DMS 273 (cell line): Measurements from ENCODE around the gene TXNRD1.

ENCODE experiments used
- DNase-seq: peaks from one replicate; lab custom pipeline; 2025; ENCODE audit not compliant: unreplicated experiment; lab: John Stamatoyannopoulos, UW

Gene TXNRD1

DNA sequence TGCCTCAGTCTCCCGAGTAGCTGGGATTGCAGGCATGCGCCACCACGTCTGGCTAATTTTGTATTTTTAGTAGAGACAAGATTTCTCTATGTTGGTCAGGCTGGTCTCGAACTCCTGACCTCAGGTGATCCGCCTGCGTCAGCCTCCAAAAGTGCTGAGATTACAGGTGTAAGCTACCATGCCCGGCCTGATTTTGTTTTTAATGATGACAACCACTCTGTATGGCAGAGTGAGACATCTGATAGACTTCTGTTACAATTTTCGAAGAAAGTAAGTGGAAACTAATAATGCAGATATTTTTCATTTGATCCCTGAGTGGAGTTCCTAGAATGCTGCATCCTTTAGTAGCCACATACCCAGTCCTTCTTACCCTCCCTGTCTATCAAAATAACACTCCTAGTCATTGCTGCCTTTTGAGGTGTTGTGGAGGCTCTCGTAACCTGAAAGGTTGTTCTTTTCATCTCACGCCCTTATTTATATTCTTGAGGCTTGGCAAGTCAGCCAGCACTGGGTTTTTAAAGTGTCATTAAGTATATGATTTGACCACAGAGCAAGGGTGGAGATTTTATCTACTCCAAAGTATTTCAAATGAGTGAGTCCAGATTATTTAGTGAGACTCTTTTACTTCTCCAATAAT is 82.0 kb downstream of the TXNRD1 start:
- no peak for DNase-seq

DNA sequence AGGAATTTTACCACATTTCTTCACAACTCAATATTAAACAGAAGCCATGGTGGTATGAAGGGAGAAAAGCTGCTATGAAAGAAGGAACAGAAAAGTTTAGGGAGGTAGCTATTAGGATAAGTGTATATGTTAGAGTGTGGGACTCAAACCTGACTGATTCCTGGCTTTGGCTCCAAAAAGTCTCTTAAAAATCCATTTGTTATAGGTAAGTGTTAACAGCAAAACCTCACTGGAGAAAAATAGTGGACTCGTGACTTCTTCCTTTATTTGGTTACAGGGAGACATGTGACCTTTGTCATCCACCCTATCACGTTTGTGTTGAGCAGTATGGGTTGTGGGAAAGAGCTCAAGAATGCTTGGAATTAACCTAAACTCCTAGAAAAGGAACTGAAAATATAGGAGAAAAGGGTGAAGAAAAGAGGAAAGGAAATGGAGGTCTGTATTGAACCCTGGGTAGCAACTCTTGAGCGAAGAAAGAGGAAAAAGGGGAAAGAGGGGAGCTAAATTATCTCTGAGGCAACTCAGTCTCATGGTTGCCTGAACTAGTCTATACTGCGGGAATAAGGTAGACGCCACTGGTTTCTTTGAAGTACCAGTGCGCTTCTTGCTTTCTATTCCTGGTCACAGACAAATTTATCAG is 84.4 kb downstream of the TXNRD1 start:
- DNase-seq, result no peak

DNA sequence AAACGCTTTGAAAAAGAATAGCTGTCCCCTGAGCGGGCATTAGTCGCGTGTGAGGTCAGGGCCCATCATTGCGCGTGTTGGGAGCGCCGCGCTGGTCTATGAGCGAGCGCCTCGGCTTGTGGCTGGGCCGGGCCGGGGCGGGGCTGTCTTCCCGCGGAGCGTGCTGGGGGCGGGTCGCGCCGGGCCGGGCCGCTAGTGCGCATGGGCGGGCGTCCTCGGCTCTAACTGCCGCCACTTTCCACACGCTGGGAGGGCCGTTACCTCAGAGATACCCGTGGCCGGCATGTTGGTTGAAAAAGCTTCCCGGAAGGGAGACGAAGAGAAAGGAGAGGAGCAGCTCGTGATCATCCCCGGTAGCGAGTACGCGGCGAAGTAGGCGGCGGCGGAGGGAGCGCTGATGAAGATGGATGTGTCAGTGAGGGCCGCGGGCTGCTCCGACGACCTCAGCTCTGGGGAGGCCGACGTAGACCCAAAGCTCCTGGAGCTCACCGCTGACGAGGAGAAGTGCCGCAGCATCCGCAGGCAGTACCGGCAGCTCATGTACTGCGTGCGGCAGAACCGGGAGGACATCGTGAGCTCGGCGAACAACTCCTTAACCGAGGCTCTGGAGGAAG is 88.1 kb downstream of the TXNRD1 start, which contains the start of gene EID3:
TSS of gene EID3 (plus strand) at position 202 of the 614 bp plus-strand sequence. CDS start at position 398, 196 bp downstream.
- no peak for DNase-seq

DNA sequence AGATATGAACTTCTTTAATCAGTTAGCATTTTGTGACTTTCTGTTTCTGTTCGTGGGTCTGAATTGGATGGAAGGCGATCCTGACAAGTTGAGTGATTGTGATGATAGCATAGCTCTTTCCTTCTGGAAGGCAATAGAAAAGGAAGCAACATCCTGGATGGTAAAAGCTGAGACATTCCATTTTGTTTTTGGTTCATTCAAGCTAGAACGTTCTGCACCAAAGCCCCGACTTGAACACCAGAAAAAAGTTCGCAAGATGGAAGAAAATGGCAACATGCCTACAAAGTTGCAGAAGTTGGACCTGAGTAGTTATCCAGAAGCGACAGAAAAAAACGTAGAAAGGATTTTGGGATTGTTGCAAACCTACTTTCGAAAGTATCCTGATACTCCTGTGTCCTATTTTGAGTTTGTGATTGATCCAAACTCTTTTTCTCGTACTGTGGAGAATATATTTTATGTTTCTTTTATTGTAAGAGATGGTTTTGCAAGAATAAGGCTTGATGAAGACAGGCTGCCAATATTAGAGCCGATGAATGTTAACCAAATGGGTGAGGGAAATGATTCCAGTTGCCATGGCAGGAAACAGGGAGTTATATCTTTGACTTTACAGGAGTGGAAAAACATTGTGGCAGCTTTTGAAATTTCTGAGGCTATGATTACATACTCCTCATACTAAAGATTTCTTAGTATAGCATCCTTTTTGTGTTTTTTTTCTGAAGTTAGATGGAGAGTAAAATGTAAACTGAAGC is 88.9 kb downstream of the TXNRD1 start:
- DNase-seq, result no peak

DNA sequence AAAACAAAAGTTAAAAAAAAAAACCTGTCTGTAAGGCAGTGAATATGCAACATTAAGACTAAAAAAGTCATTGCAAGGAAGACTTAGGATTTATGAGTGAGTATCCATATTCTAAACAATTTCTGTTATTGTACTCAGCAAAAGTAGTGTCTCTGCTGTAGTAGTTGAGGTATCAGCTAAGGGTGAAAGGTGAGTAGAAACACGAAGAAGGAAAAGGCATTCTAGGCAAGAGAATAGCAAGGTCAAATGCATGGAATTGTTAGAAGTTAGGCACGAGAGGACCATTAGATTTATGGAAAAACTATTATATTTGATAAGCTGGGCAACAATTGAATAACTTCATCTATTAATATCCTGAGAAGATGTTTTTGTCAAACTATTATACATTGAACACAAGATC is 89.8 kb downstream of the TXNRD1 start:
- DNase-seq, result no peak

DNA sequence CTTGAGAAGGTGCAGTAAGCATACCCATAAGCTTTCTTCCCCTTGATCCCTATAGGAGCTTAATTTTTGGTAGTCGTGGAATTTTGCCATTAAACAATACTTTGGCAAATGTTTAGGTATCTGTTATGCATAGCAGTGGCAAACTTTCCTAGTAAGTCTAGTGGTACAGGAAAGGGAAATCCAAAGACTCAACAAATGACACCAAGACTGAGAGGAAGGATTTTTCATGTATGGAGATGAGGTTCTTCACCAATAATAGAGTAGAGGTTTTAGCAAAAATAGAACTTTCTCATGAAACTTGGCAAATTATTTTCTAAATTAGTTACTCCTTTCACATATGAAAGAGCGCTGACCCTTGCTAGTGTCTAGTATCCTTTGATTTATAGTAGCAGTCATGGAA is 90.8 kb downstream of the TXNRD1 start:
- DNase-seq, result no peak

DNA sequence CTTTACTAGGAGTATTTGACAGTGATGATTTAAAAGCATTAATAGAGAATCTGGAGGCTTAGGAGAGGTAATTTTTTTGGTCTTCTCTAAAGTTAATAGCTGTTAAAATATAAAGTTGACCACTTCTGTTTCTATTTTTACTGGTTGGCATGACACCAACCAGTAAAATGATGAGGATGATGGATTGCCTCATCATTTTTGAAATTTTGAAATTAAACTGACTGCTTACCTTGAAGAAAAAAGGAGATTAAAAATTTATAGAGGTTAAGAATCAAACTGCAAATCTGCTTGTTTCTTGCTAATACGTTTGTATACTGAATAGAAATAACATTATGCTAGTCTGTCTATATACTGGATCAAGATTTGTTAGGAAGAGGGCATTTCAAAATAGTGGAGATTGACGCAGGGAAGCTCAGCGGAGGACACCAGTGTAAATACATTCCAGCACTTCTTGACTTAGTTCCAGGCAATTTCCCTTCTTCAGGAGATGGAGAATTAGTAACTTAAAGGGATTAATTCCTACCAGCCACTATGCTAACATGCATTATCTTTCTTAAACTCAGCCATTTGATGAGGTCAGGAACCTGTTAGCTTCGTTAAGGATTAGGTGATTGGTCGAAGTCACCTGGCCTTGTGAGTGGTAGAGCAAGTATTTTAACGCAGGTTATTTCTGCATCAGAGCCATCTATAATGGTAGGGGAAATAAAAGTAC is 91.5 kb downstream of the TXNRD1 start:
- no peak for DNase-seq

DNA sequence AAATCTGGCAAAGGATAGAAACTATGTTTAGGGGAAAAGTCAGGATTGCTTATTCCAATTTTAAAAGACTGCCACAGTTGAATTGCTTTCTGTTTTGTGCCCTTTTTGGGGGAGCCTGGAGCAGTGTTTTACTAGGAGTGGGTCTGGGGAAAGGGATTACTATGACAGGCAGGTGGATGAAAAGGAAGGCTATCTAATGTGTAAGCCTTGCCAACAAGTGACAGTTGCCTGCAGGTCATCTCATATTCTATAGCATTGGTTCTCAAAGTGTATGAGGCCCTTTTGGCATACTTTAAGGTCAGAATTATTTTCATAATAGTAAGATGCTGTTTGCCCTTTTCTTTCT is 92.0 kb downstream of the TXNRD1 start:
- DNase-seq, result no peak

DNA sequence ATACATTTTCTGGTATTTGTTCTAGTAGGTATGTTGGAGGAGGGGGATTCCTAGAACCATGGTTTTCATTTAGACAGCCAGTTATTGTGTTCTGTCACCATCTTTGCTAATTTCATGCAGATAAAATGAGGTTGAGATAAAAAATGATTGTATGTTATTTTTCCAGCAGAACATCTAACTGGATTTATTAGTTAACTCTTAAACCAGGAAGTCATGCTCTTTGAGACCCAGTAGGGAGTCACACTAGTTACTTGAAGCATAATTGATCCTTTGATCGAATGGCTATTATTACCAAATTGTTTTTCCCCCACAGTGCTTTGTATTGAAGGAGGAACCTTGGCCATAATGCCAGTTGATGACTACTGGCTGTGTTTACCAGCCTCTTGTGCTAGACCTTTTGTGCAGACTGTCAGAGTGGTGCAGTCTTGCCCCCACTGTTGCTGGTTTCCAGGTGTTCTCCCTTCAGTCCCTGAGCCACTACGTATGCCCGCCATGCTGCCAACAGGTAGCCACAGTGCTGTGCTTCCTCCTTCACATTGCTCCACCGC is 93.9 kb downstream of the TXNRD1 start:
- DNase-seq, result no peak

DNA sequence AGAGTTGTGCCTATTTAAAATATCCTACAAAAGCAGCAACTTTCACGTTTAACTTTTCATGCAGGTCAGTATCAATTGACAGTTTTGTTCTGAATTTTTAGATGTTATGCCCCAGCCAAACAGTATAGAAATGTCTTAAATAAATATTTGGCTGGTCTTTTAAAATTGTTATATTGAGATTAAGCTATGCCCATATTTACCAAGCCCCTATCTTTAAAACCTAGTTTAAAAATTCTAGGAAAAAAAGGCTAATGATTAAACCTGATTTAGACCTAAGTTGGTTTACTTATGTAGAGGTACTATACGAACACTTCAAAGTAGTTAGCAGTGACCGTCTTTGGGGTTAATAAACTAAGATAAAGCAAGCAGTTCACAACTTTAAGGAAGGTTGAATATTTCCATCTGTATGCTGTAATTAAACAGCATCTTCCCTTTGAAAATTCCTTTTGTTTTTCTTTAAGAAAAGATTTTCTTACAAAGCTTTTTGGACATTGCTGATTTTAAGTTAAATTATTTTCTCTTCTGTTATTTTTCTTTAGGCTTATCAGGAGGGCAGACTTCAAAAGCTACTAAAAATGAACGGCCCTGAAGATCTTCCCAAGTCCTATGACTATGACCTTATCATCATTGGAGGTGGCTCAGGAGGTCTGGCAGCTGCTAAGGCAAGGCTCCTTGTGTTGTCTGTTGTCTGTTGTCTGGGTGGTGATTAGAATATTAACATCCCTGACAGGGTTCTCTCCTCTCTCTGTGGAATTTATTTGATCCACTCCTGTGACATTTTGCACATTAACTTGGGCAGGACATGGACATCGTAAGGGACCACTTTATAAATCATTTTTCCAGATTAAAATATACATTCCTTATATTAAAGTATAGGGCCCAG is 95.4 kb downstream of the TXNRD1 start:
- DNase-seq, result no peak

DNA sequence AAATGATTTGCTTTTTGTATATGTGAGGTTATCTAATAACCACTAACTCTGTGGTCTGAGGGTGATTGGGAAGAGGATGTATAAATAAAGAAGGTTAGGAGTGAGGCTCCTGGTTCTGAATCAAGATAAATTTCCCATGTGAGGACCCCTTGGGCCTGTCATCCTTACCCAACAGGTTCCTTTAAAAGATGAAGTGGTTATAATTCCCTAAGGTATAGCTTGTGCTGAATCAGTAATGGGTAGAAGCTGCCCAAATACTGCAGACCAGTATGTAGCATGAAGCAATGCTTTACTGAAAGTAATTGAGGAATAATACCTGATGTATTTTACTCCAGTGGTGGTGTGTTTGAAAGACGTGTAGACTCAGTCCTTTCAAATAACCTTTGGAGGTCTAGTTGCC is 96.6 kb downstream of the TXNRD1 start:
- DNase-seq, result no peak

DNA sequence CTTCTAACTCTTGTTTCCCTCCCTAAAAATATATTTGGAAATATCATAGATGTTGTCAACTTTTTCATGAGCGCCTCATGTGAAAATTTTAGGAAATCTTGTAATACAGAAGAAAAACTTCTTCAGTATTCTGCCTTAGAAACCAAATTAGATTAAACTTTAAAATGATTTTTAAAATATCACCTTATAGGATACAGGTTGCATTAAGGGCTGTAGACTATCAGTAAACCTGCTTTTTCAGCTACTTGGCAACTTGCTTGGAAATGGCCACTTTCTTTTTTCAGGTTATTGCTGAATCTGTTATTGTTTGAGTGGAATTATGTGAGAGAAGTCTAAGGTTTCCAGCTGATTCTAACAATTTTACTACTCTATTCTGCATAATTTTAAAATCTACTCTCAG is 97.1 kb downstream of the TXNRD1 start:
- DNase-seq, result no peak

DNA sequence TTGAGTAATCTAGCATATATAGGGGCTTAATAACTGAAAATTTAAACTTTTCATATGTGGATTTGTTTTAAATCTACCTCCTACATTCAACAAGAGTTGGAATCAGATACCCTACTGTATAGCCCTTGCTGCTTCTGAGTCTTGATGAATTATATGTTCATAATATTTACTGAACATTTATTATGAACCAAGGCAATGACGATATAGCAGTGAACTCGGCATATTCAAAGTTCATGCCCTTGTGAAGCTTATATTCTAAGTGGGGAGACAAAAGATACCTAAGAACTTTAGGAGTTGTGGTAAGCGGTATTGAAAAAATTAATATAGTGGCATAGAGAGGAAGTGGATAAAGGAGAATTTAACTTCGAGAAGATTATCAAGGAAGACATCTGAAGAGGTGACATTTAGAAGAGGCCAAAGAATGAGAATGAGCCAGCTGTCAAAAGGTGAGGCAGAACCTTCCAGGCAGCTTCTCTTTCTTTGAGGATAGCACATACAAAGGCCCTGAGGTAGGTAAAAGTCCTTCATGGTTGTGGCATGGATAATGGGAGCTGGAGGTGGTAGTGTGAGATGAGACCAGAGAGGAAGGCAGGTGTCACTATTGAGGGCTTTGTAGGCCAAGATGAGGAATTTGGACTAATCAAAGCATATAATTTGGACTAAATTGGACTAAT is 98.1 kb downstream of the TXNRD1 start:
- no peak for DNase-seq

DNA sequence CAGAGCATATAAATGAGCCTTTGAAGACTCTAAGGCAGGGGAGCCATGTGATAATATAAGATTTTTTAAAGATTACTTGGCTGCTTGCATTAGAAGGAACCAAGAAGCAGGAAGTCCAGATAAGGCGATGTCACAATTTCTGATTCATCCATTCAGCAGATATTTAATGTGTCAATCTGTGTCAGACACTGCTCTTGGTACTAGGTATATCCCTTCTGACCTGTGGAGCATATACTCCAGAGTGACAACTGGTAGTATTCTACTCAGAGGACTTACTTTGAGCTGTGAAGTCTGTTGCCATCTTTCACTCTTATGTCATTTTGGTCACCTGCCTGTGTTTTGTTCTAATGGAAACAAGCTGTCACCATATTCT is 98.6 kb downstream of the TXNRD1 start:
- DNase-seq, result no peak

DNA sequence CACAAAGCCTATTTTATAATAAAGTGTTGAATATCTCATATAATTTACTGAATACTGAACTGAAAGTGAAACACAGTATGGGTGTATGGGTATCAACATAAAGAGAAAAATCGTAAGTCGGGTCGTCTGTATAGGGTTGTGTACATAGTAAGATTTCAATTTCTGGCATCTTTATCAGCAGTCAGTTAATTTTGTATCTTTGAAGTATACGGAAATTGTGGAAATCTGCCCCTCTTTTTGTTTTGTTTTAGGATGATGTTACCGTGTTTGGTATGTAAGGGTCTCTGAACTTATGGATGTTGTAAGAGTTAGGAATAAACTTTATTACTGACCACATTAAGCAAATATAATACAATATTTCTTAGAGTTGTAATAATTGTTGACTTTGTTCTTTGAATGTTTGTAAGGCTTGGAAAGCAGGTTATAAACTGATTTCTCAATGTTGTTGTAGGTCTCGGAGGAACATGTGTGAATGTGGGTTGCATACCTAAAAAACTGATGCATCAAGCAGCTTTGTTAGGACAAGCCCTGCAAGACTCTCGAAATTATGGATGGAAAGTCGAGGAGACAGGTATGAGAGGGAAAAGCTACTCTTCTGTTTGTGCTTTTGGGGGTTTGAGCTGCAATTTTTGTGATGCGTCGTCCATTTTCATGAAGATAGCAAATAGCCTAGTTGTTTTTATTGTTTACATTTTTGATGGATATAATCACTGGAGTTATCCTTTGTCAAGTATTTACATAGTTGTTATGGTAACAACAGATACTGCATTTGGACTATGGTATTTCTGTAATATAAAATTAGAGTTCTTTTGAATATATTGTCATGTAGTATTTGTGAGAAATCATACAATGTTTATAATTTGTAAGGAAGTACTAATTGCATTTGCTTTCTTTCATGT is 100.0 kb downstream of the TXNRD1 start:
- no peak for DNase-seq

DNA sequence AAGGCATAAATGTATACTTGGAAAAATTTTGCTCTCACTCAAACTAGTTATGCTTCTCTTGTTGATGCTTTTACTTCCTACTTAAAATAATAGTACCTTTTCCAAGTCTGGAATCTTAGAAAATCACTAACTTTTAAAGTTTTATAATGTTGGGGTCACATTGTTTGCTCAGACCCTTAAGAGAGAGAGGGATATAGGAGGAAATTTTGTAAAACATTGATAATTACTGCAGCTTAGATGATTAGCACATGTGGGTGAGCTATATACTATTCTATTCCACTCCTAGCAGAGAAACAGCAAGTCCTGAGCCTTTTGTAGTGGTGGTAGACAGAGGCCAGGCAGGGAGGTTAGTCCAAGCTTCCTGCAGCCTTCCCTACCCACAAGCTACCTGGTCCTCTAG is 101.4 kb downstream of the TXNRD1 start:
- DNase-seq, result no peak

DNA sequence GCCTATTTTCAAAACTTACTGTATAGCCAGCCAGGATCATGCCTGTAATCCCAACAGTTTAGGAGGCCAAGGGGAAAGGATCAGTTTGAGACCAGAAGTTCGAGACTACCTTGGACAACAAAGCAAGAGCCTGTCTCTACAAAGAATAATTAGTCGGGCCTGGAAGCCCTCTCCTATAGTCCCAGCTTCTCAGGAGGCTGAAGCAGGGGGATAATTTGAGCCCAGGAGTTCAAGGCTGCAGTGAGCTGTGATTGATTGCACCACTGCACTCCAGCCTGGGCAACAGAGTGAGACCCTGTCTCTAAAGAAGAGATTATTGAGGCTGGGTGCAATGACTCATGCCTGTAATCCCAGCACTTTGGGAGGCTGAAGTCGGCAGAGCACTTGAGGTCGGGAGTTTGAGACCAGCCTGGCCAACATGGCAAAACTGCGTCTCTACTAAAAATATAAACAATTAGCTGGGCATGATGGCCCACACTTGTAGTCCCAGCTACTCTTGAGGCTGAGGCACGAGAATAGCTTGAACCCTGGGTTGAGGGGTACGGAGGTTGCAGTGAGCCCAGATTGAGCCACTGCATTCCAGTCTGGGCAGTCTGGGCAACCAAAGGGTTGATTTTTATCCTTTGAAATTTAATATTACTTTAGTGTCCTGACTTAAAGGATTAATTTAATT is 102.1 kb downstream of the TXNRD1 start:
- no peak for DNase-seq

DNA sequence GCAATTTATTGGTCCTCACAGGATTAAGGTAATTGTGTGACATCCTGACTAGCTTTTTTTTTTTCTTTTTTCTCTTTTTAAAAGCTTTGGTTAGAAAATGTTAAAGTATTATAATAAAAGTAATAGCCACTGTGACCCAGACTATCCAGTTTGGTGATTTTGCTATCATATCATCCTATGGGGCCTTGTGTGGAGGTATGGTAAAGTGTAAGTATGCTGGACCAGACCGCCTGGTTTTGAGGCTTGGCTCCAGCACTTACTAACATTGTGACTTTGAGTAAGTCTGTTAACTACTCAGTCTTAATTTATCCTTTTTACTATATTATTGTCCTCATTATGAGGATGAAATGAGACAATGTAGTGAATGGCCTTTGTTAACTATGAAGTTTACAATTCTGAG is 103.4 kb downstream of the TXNRD1 start:
- no peak for DNase-seq
